Activated CD4-positive, alpha-beta T cell treated with anti-CD3 and anti-CD28 coated beads for 36 hours (primary cell): ENCODE data around the gene USP47. TPM values are rescaled to one million over a fixed set of nuclear protein-coding genes. Genes with fewer than 3 reads are reported as not detected.

Source experiments
- ATAC-seq: fragments of 200-7000 bp; cut with Tn5 transposase; one replicate; pipeline ENCODE4 v1.10.0; 2021; ENCODE audit warnings: mild to moderate bottlenecking, moderate library complexity
- CTCF ChIA-PET: fragments of 350-600 bp; sonication (Branson Sonifier 250); formaldehyde crosslinking; loops from one replicate; lab custom pipeline; 2021; ENCODE audit warnings: antibody characterized with exemption; lab: Charles Lee
- POLR2A ChIA-PET: fragments of 350-600 bp; sonication (Branson Sonifier 250); formaldehyde crosslinking; loops from one replicate; lab custom pipeline; 2021; ENCODE audit warnings: antibody characterized with exemption, inconsistent platforms; lab: Charles Lee
- DNase-seq: peaks from one replicate; pipeline ENCODE4 v3.0.0-alpha.2; 2020
- H3K27ac Mint-ChIP-seq: one replicate; pipeline ENCODE4 v1.8.0; 2021; ENCODE audit warnings: mixed read lengths
- H3K27me3 Mint-ChIP-seq: one replicate; pipeline ENCODE4 v1.8.0; 2021; ENCODE audit warnings: mixed read lengths
- H3K36me3 Mint-ChIP-seq: one replicate; pipeline ENCODE4 v1.8.0; 2021; ENCODE audit warnings: low read depth, mixed read lengths
- H3K4me1 Mint-ChIP-seq: one replicate; pipeline ENCODE4 v1.8.0; 2021; ENCODE audit warnings: mixed read lengths
- H3K4me3 Mint-ChIP-seq: one replicate; pipeline ENCODE4 v1.8.0; 2021; ENCODE audit warnings: mild to moderate bottlenecking, moderate library complexity, mixed read lengths
- H3K9me3 Mint-ChIP-seq: one replicate; pipeline ENCODE4 v1.8.0; 2021; ENCODE audit warnings: low read depth, mixed read lengths
- intact Hi-C, 2 experiments: fragments of 100-400 bp; cut with DNase I in 1 of 2; cut with micrococcal nuclease in 1 of 2; formaldehyde crosslinking; loops; one replicate each; pipeline versions ENCODE4 v1.14.2 to v1.15.1; 2022 to 2024; cut with DNase I, micrococcal nuclease
- total RNA-seq, 2 experiments: library from RNA; stranded (reverse); gene quantifications; one replicate each; pipeline ENCODE4 v1.2.3, GENCODE V29; 2021

USP47 gene
- total RNA-seq, 2 experiments from 2014 or later, result 43.3 to 56.3 TPM

DNA sequence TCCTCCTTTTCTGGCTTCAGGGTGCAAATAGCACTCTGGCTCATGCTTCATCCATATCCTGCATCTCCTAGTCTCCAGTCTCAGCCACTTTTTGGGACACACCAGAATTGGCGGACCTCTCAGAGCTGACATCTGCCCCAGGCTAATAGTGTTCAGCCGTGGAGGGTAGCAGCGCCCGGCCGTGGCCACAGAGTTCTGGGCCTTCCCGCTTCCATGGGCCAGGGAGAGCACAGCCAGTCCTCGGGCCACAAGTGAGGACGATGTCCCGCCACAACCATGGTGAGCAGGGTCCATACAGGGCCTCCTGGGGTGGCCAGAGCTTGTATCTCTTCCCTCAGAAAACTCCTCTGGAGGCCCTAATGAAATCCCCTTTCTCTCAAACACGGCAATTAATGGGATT, 140.7 kb downstream of the USP47 start:
- CTCF ChIA-PET, result interaction anchor here (0.7 to 1.6 kb wide), 4 partner anchors 32 to 300 kb away, joined by 3 to 4 read pairs (median 4); no protein-coding TSS in a partner anchor
- DNase-seq (no peak), ATAC-seq (no peak)
- POLR2A ChIA-PET, result no interaction called here
- Mint-ChIP-seq H3K4me1 (peaks cover under 1% of the 10 kb centered on the region), H3K36me3 (no peaks in the 10 kb centered on the region), H3K9me3 (no peaks in the 10 kb centered on the region), H3K4me3 (no peak overlapping the region), H3K27ac (no peak overlapping the region), H3K27me3 (no peaks in the 10 kb centered on the region)
- intact Hi-C loops, result no loop called here

DNA sequence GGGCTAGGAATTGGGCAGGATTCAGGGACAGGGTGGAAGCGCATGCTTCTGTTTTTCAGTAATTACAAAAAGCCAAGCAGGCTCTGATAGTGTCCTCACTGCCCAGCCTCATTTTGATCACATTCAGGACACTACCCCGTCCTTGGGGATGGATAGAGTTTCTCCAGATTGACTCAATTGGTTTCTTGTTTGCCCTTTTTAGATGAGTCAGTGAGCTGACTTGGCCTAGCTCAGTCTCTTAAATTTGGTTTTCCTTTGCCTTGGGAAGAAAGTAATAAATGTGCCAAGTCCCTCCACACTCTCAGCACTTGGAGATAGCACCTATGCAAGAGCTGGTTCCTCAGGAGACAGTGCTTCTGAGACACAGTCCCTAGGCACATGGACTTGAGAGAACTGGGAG, 141.2 kb downstream of the USP47 start:
- H3K36me3 Mint-ChIP-seq, result no peaks in the 10 kb centered on the region
- intact Hi-C loops, result no loop called here
- no peaks in the 10 kb centered on the region for H3K9me3 Mint-ChIP-seq
- no peak overlapping the region for H3K4me3 Mint-ChIP-seq
- DNase-seq, result no peak
- CTCF ChIA-PET, result interaction anchor here (1.1 kb wide), 2 partner anchors 95 to 299 kb away, joined by 3 to 4 read pairs; no protein-coding TSS in a partner anchor
- no peak for ATAC-seq
- H3K27me3 Mint-ChIP-seq, result no peaks in the 10 kb centered on the region
- H3K27ac Mint-ChIP-seq, result no peak overlapping the region
- H3K4me1 Mint-ChIP-seq, result peaks cover 5% of the 10 kb centered on the region
- POLR2A ChIA-PET, result no interaction called here

- CTCF ChIA-PET, result interaction anchor here (1.1 kb wide), 2 partner anchors 95 to 299 kb away, joined by 3 to 4 read pairs; no protein-coding TSS in a partner anchor
Measured at GRCh38 chr11:11983427-11983826, 141.7 kb downstream of the USP47 start.

DNA sequence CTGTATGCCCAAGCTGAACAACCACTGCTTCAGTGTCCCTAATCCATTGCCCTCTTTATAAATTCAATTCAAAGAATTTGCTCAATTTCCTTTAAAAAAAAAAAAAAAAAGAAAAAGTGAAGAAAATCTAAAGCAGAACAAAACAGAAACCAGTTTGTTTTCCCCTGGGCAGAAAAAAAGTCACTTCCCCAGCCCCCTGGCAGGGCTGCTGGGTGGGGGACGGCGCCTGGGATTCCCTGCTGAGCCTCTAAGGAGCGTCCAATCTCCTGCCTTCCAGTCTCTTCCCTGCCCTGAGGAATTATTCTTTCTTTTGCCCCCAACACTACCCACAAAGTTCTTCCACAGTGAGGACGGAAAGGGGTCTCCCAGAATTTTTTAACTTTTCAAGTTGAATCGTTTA, 142.8 kb downstream of the USP47 start:
- peaks cover 6% of the 10 kb centered on the region for H3K4me1 Mint-ChIP-seq
- no peaks in the 10 kb centered on the region for H3K9me3 Mint-ChIP-seq

More at GRCh38 chr11:11983427-11983826, 141.7 kb downstream of the USP47 start:
- H3K36me3 Mint-ChIP-seq, result no peaks in the 10 kb centered on the region
- no peak for DNase-seq
- no peaks in the 10 kb centered on the region for H3K27me3 Mint-ChIP-seq
- H3K27ac Mint-ChIP-seq, result no peak overlapping the region
- no peak overlapping the region for H3K4me3 Mint-ChIP-seq
- H3K9me3 Mint-ChIP-seq, result no peaks in the 10 kb centered on the region
- peaks cover 6% of the 10 kb centered on the region for H3K4me1 Mint-ChIP-seq
- POLR2A ChIA-PET, result no interaction called here
- ATAC-seq, result no peak
- intact Hi-C loops, result no loop called here

DNA sequence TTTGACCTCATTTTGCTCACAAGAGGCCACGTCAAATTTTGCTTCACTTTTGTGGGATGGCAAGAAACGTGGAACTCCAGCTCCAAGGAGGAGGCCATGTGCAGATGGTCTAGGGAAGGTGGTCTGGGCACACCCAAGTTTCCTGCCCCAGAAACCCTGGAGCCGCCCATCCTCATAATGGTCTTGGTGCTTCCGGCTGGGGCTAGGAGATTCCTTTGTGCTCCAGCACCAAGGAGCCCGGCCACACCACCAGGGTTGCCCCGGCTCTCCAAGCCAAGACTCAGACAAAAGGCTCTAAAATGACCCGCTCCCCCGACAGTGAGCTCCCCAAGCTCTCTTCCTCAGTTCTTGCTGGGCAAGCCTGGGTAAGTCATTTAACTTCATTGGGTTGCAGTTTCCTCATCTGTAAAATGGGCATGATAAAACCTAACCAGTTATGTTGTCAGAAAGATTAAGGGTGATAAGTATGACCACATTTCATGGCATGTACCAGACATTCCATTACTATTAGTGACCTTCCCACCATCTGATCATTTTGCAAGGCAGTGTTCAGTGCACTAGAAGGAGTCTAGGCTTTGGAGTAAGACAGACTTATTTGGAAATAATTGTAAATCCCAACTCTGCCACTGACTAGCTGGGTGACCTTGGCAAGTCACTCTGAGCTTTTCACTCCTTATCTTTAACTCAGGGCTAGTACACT, 143.4 kb downstream of the USP47 start:
- DNase-seq (no peak), ATAC-seq (no peak)
- H3K27ac Mint-ChIP-seq, result no peak overlapping the region
- POLR2A ChIA-PET, result no interaction called here
- H3K9me3 Mint-ChIP-seq, result no peaks in the 10 kb centered on the region
- H3K4me3 Mint-ChIP-seq, result no peak overlapping the region
- intact Hi-C loops, result no loop called here
- H3K4me1 Mint-ChIP-seq, result peaks cover 6% of the 10 kb centered on the region
- H3K27me3 Mint-ChIP-seq, result no peaks in the 10 kb centered on the region
- no peaks in the 10 kb centered on the region for H3K36me3 Mint-ChIP-seq
- CTCF ChIA-PET, result no interaction called here

More for the DNA sequence above, 142.8 kb downstream of the USP47 start:
- ATAC-seq, result no peak
- CTCF ChIA-PET, result no interaction called here
- POLR2A ChIA-PET, result no interaction called here
- no peak overlapping the region for H3K4me3 Mint-ChIP-seq
- no peak for DNase-seq
- intact Hi-C loops, result no loop called here
- H3K36me3 Mint-ChIP-seq, result no peaks in the 10 kb centered on the region
- H3K27me3 Mint-ChIP-seq, result no peaks in the 10 kb centered on the region
- H3K27ac Mint-ChIP-seq, result no peak overlapping the region

- CTCF ChIA-PET, result interaction anchor here (0.6 to 1.4 kb wide), 2 partner anchors 21 to 276 kb away, joined by 3 read pairs; no protein-coding TSS in a partner anchor
Measured at GRCh38 chr11:11985954-11986949, 144.5 kb downstream of the USP47 start.

GRCh38 chr11:11987503-11988022, 145.8 kb downstream of the USP47 start:
- no peaks in the 10 kb centered on the region for H3K9me3 Mint-ChIP-seq
- intact Hi-C loops, result no loop called here
- H3K27me3 Mint-ChIP-seq, result peaks cover 2% of the 10 kb centered on the region
- ATAC-seq (peak; percentile 49), DNase-seq (peak; percentile 17)
- POLR2A ChIA-PET, result no interaction called here
- CTCF ChIA-PET, result interaction anchor here (0.9 to 1.4 kb wide), 2 partner anchors 64 to 275 kb away, joined by 3 read pairs; no protein-coding TSS in a partner anchor
- H3K36me3 Mint-ChIP-seq, result no peaks in the 10 kb centered on the region
- H3K4me1 Mint-ChIP-seq, result peaks cover 6% of the 10 kb centered on the region
- no peak overlapping the region for H3K4me3 Mint-ChIP-seq
- H3K27ac Mint-ChIP-seq, result no peak overlapping the region

More at GRCh38 chr11:11985954-11986949, 144.5 kb downstream of the USP47 start:
- Mint-ChIP-seq H3K36me3 (no peaks in the 10 kb centered on the region), H3K27me3 (no peaks in the 10 kb centered on the region), H3K4me1 (peaks cover 6% of the 10 kb centered on the region), H3K9me3 (no peaks in the 10 kb centered on the region), H3K4me3 (no peak overlapping the region), H3K27ac (no peak overlapping the region)
- POLR2A ChIA-PET, result no interaction called here
- intact Hi-C loops, result no loop called here
- DNase-seq, result no peak
- no peak for ATAC-seq

DNA sequence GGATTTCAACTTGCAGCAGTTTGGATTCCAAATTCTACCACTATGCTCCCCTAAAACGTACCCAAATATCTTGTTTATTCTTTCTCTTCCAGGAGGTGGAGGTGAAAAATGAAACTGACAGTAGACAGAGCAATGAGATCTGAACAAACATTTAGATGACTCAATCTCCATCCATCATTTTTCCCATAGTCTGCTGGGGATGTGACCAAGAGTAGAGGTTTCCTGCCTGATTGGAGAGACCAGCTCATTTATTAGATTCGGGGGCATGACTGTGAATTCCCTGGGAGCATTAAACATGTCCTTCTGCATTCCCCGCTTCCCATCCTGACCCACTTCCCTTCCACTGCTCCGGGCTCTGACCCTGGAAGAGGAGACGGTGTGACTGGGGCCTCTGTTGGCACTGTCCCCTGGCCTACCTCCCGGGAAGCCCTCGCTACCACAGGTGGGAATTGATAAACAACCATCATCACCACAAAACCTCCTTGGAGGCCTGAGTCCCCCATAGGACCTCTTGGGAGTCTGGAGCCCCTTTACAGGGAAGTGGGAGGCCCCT, 146.4 kb downstream of the USP47 start:
- ChIA-PET POLR2A (no interaction called here), CTCF (interaction anchor here (0.6 to 1.4 kb wide), 3 partner anchors 56 to 274 kb away, joined by 3 read pairs; no protein-coding TSS in a partner anchor)
- intact Hi-C loops, result no loop called here
- no peaks in the 10 kb centered on the region for H3K36me3 Mint-ChIP-seq
- H3K9me3 Mint-ChIP-seq, result no peaks in the 10 kb centered on the region
- H3K4me1 Mint-ChIP-seq, result peaks cover 6% of the 10 kb centered on the region
- H3K27me3 Mint-ChIP-seq, result peaks cover 3% of the 10 kb centered on the region
- H3K27ac Mint-ChIP-seq, result no peak overlapping the region
- no peak overlapping the region for H3K4me3 Mint-ChIP-seq
- DNase-seq (no peak), ATAC-seq (no peak)

- Mint-ChIP-seq H3K9me3 (no peaks in the 10 kb centered on the region), H3K4me1 (peaks cover 6% of the 10 kb centered on the region), H3K27me3 (peaks cover 4% of the 10 kb centered on the region), H3K4me3 (no peak overlapping the region), H3K36me3 (no peaks in the 10 kb centered on the region), H3K27ac (no peak overlapping the region)
- POLR2A ChIA-PET, result no interaction called here
- CTCF ChIA-PET, result interaction anchor here (0.6 kb wide), 1 partner anchor 55 kb away, joined by 3 read pairs; no protein-coding TSS in a partner anchor
- intact Hi-C loops, result no loop called here
- ATAC-seq (no peak), DNase-seq (no peak)
Measured at GRCh38 chr11:11988681-11989261, 147.0 kb downstream of the USP47 start.

- intact Hi-C loops, result no loop called here
- ATAC-seq (no peak), DNase-seq (no peak)
- ChIA-PET CTCF (interaction anchor here (0.6 to 2.1 kb wide), 8 partner anchors 15 to 691 kb away, joined by 3 to 8 read pairs (median 4); no protein-coding TSS in a partner anchor), POLR2A (no interaction called here)
- Mint-ChIP-seq H3K36me3 (no peaks in the 10 kb centered on the region), H3K27ac (no peak overlapping the region), H3K27me3 (peaks cover 10% of the 10 kb centered on the region), H3K9me3 (no peaks in the 10 kb centered on the region), H3K4me1 (peaks cover 6% of the 10 kb centered on the region), H3K4me3 (no peak overlapping the region)
Measured at GRCh38 chr11:11989774-11990744, 148.3 kb downstream of the USP47 start.
